Urinary bladder (tissue), 4 donors: Measurements from ENCODE around the gene APOOL. TPM values are rescaled to one million over a fixed set of nuclear protein-coding genes. Genes with fewer than 3 reads are reported as not detected.
"Not testable (repeated sequence)": the region's sequence is repeated elsewhere in the genome, so short reads cannot be mapped to it uniquely, and the experiment has no call there.

Experiments
- DNase-seq: peaks from one replicate; pipeline ENCODE4 v3.0.0-alpha.2; 2015; ENCODE audit errors: extremely low spot score
- H3K27ac ChIP-seq: one replicate; pipeline ENCODE4 v1.5.1; 2013; ENCODE audit warnings: low read depth, mild to moderate bottlenecking, moderate library complexity
- H3K36me3 ChIP-seq: one replicate; pipeline ENCODE4 v1.6.1; 2013; ENCODE audit warnings: mild to moderate bottlenecking, moderate library complexity; ENCODE audit not compliant: insufficient read depth
- H3K4me1 ChIP-seq: one replicate; pipeline ENCODE4 v1.6.1; 2013; ENCODE audit warnings: mild to moderate bottlenecking, moderate library complexity; ENCODE audit not compliant: insufficient read depth
- H3K4me3 ChIP-seq: one replicate; pipeline ENCODE4 v1.5.1; 2013; ENCODE audit warnings: low read depth, low read length
- WGBS: extraction: QIAGEN DNeasy Blood & Tissue Kit; methylation state at CpG from one replicate; pipeline ENCODE4 v1.1.7; 2013; 5-methylcytosine and 5-hydroxymethylcytosine counted together
- polyA plus RNA-seq: library from polyadenylated mRNA; stranded (reverse); fragments of 200-250 nt; gene quantifications from one replicate; pipeline ENCODE4 v1.2.3, GENCODE V29; 2013
- total RNA-seq: library from RNA; depleted of rRNA; stranded (reverse); fragments of >200 nt; gene quantifications from one replicate; pipeline ENCODE4 v1.2.3, GENCODE V29; 2014
- donor health status: healthy with polysubstance abuse.
- donor health status: healthy.

APOOL gene
- total and polyA plus RNA-seq, 2 donors, result 9.9 to 19.1 TPM

DNA sequence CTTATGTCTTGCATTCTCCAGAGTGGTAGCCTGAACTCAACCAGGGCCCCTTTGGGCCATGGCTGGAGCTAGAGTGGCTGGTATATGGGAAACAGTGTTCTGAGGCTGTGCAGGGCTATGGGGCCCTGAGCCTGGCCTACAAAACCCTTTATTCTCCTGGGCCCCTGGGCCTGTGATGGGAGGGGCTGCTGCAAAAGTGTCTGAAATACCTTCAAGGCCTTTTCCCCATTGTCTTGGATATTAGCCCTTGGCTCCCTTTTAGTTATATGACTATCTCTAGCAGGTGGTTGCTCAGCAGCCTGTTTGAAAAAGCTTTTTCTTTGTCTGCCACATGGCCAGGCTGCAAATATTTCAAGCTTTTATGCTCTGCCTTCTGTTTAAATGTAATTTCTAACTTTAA, 22.5 kb downstream of the APOOL start:
- DNase-seq, result no peak
- H3K4me1 ChIP-seq, result no peaks in the 10 kb centered on the region
- no peaks in the 10 kb centered on the region for H3K36me3 ChIP-seq
- no peak overlapping the region for H3K27ac ChIP-seq
- no peak overlapping the region for H3K4me3 ChIP-seq

DNA sequence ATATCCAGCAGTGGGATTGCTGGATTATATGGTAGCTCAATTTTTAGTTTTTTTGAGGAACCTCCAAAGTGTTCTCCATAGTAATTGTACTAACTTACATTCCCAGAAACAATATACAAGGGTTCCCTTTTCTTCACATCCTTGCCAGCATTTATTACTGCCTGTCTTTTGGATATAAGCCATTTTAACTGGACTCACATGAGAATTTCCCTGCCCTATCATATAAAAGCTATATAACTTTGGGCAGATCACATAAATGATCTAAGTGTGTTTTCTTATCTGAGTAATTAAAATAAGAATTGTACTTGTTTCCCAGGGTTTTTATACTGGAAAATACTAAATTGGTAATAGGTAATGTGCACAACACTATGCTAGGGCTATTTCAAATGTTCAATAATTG, 25.4 kb downstream of the APOOL start:
- H3K27ac ChIP-seq, result no peak overlapping the region
- DNase-seq, result no peak
- no peaks in the 10 kb centered on the region for H3K36me3 ChIP-seq
- H3K4me1 ChIP-seq, result no peaks in the 10 kb centered on the region
- H3K4me3 ChIP-seq, result no peak overlapping the region

DNA sequence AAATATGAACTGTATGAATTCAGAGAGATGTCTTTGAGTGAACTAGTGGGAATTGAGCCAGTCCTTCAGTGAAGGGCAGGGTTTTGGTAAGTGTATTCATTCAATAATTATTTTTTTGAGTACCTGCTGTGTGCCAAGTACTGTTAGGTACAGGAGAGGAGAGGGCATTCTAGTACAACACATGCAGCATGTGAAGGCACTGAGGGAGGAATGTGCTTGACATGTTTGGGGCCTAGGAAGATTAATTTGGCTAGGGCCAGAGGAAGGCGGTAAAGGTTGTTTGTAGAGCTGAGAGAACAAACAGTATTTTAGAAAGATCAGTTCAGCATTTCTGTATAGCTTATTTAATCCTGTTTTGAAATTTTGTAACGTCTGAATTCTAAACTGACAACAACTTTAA, 27.8 kb downstream of the APOOL start:
- WGBS, result 39% methylated on average over 2 of the region's 2 CpGs

GRCh38 chrX:85037114-85037513, 33.4 kb downstream of the APOOL start:
- 91% methylated on average over 3 of the region's 3 CpGs for WGBS

More for the DNA sequence above, 27.8 kb downstream of the APOOL start:
- no peak overlapping the region for H3K27ac ChIP-seq
- no peak overlapping the region for H3K4me3 ChIP-seq
- no peaks in the 10 kb centered on the region for H3K36me3 ChIP-seq
- no peaks in the 10 kb centered on the region for H3K4me1 ChIP-seq
- DNase-seq, result no peak

DNA sequence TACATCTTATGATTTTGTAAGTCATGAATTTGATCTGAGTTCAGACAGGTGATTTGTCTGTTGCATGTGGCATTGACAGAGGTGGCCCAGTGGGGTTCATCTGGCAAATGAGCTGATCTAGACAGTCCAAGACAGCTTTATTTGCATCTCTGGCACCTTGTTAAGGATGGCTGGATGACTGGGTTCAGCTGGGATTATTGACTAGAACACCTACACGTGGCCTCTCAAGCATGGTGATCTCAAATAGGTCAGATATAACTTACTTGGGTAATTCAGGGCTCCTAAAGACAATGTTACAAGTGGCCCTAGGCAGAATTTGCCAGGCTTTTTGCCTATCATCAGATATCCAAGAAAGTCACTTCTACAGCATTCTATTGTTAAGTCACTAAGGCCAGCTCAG, 48.0 kb downstream of the APOOL start:
- no peak overlapping the region for H3K4me3 ChIP-seq
- 51% methylated on average over 1 of the region's 1 CpG for WGBS
- H3K36me3 ChIP-seq, result no peaks in the 10 kb centered on the region
- no peak for DNase-seq
- H3K4me1 ChIP-seq, result no peaks in the 10 kb centered on the region
- no peak overlapping the region for H3K27ac ChIP-seq

More at GRCh38 chrX:85037114-85037513, 33.4 kb downstream of the APOOL start:
- Histone ChIP-seq H3K36me3 (no peaks in the 10 kb centered on the region), H3K27ac (no peak overlapping the region), H3K4me3 (no peak overlapping the region), H3K4me1 (no peaks in the 10 kb centered on the region)
- no peak for DNase-seq

- no peak overlapping the region for H3K4me3 ChIP-seq
- 46% methylated on average over 3 of the region's 3 CpGs for WGBS
- H3K27ac ChIP-seq, result no peak overlapping the region
- no peaks in the 10 kb centered on the region for H3K36me3 ChIP-seq
- DNase-seq, result no peak
- H3K4me1 ChIP-seq, result no peaks in the 10 kb centered on the region
Measured at GRCh38 chrX:85052205-85052604, 48.5 kb downstream of the APOOL start.

DNA sequence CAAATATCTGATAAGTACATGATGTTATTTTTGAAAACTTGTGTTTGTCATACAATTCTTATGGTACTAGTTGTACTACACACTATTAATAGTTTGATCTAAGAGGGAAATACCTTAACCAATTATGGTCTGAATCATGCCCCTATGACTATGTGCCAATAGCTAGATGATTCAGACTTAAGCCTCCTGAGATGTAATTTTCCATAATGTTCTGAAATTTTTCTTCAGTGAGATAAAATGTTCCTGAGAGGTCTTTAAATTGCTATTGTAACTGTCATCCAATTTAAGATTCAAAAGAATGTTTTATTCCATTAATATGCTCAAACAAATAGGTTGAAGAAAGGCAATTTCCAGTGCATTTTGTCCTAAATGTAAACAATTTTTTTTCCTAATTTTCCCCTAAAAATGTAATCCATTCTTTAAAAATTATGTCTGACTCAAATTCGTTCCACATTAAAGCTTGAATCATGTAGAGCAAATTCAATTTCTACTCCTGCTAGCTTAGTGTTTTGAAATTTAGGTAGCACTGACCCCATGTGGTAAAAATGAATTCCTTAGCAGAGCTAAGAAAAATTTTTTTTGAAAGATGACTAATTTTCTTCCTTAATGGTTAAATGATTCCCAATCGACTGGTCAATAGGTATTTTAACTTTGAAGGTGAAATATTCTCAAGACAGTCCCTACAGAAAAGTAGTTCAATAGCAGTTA, 49.1 kb downstream of the APOOL start:
- 24% methylated on average over 2 of the region's 2 CpGs for WGBS

DNA sequence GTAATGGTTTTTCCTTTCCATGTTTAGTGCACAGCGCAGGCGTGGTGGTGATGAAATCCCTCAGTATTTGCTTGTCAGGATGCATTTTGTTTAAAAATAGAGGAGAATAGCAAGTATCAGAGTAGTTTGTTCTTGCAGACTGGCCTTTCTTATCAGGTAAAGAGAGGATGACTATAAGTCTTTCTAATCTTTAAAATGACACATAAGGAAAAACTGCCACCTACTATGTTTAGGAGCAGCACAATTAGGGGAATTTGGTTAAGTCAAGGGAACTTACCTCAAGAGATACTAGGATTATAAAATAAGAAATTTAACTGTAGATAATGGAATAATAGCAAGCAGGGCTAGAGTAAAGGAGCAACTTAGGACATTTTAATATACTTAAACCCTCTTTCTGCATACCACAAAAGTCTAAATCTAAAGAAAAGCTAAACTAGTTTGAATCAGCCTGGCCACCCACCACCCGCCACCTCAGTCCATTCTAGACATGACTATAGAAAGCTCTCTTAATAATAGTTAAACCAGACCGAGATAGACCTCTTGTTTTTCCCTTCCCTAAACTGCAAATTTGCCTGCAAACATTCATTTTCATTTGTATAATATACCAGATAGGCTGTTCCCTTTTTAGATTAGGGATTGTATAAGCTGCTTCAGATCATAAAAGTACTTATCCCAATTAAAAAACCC, 62.0 kb downstream of the APOOL start:
- Histone ChIP-seq H3K4me1 (no peaks in the 10 kb centered on the region), H3K4me3 (no peak overlapping the region), H3K36me3 (no peaks in the 10 kb centered on the region), H3K27ac (no peak overlapping the region)
- DNase-seq, result no peak
- 70% methylated on average over 4 of the region's 4 CpGs for WGBS

More for the DNA sequence above, 49.1 kb downstream of the APOOL start:
- H3K4me3 ChIP-seq, result no peak overlapping the region
- no peaks in the 10 kb centered on the region for H3K36me3 ChIP-seq
- no peak for DNase-seq
- H3K4me1 ChIP-seq, result no peaks in the 10 kb centered on the region
- no peak overlapping the region for H3K27ac ChIP-seq

DNA sequence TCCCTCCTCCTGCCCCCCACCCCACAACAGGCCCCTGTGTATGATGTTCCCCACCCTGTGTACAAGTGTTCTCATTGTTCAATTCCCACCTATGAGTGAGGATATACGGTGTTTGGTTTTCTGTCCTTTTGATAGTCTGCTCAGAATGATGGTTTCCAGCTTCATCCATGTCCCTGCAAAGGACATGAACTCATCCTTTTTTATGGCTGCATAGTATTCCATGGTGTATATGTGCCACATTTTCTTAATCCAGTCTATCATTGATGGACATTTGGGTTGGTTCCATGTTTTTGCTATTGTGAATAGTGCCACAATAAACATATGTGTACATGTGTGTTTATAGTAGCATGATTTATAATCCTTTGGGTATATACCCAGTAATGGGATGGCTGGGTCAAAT, 73.6 kb downstream of the APOOL start:
- H3K27ac ChIP-seq, H3K4me1 ChIP-seq, DNase-seq, H3K36me3 ChIP-seq, H3K4me3 ChIP-seq: not testable (repeated sequence)
- WGBS, result 100% methylated on average over 1 of the region's 1 CpG

DNA sequence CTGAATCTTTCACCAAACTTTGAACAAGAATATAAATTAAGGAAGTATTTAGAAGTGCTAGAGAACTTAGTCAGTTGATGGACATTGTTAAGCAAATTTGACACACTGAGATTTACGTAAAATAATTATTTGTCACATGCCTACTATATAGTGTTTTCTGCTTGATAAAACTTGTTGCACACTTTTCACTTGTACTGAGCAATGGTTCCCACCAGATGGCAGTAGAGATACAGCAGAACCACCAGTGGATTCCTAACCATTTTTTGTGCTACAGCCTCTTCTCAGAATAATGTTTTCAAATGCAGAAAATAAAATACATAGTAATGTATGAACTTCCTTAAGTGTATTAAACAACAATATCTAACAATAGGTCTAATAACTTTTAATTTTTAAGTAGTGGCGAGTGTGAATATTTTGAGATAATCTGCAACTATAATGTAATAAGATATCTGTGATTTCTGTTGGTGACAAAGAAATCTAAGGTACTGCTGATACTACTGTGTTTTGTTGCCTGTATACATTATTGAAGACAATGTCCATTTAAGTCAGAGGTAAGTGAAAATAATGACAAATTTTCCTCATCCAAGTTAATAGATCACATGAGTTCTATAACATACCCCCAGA, 81.2 kb downstream of the APOOL start:
- no peaks in the 10 kb centered on the region for H3K4me1 ChIP-seq
- WGBS, result 67% methylated on average over 2 of the region's 2 CpGs
- H3K36me3 ChIP-seq, result no peaks in the 10 kb centered on the region
- H3K27ac ChIP-seq, result no peak overlapping the region
- H3K4me3 ChIP-seq, result no peak overlapping the region
- DNase-seq, result no peak

- DNase-seq, result no peak
- H3K4me1 ChIP-seq, result no peaks in the 10 kb centered on the region
- no peaks in the 10 kb centered on the region for H3K36me3 ChIP-seq
- WGBS, result 97% methylated on average over 5 of the region's 5 CpGs
- no peak overlapping the region for H3K4me3 ChIP-seq
- H3K27ac ChIP-seq, result no peak overlapping the region
Measured at GRCh38 chrX:85089321-85089840, 85.7 kb downstream of the APOOL start.

DNA sequence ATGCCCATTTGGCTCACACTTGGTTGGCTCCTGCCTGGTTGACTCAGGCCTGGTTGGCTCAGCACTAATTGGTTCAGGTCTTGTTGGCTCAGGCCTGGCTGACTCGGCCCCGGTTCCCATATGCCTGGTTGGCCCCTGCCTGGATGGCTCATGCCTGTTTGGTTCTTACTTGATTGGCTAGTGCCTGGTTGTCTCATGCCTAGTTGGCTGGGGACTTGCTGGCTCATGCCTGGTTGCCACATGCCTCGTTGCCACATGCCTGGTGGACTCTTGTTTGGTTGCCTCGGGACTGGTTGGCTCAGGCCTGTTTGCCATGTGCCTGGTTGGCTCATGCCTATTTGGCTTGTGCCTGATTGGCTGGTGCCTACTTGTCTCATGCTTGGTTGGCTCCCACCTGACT, 103.7 kb downstream of the APOOL start:
- H3K36me3 ChIP-seq, result no peaks in the 10 kb centered on the region
- DNase-seq, result no peak
- no peak overlapping the region for H3K4me3 ChIP-seq
- H3K4me1 ChIP-seq, result no peaks in the 10 kb centered on the region
- 85% methylated on average over 4 of the region's 4 CpGs for WGBS
- no peak overlapping the region for H3K27ac ChIP-seq

DNA sequence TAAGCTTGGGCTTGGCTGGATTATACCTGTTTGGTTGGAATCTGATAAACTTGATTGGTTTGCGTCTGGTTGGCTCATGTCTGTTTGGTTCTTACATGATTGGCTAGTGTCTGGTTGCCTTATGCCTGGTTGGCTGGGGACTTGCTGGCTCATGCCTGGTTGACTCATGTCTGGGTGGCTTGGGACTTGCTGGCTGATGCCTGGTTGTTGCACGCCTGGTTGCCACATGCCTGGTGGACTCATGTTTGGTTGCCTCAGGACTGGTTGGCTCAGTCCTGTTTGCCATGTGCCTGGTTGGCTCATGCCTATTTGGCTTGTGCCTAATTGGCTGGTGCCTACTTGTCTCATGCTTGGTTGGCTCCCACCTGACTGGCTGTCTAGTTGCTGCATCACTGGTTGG, 104.5 kb downstream of the APOOL start:
- DNase-seq, result no peak
- 96% methylated on average over 2 of the region's 2 CpGs for WGBS
- H3K4me1 ChIP-seq, result no peaks in the 10 kb centered on the region
- H3K27ac ChIP-seq, result no peak overlapping the region
- no peak overlapping the region for H3K4me3 ChIP-seq
- no peaks in the 10 kb centered on the region for H3K36me3 ChIP-seq

DNA sequence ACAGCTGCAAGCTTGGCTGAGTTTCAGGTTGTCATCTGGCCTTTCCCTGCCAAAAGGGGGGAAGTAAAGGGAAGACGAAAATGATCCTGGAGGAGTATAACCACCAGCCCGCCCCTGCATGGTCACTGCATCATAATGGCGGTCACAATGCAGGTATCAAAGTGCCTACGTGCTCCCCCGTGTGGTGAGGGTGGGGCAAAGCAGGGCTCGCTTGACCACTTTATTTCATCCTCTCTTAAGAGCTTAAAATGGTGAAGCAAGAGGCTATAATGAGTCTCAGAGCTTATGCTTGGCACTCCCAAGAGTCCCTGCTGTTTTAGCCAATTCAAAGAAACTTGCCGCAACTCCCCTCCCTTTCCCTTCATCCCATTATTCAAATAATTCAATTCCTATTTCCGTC, 105.6 kb downstream of the APOOL start:
- WGBS, result 68% methylated on average over 8 of the region's 8 CpGs
- H3K27ac ChIP-seq, result no peak overlapping the region
- H3K4me3 ChIP-seq, result no peak overlapping the region
- no peaks in the 10 kb centered on the region for H3K36me3 ChIP-seq
- H3K4me1 ChIP-seq, result no peaks in the 10 kb centered on the region
- DNase-seq, result no peak
